Measurements from ENCODE around the gene NKTR.

The NKTR gene

DNA sequence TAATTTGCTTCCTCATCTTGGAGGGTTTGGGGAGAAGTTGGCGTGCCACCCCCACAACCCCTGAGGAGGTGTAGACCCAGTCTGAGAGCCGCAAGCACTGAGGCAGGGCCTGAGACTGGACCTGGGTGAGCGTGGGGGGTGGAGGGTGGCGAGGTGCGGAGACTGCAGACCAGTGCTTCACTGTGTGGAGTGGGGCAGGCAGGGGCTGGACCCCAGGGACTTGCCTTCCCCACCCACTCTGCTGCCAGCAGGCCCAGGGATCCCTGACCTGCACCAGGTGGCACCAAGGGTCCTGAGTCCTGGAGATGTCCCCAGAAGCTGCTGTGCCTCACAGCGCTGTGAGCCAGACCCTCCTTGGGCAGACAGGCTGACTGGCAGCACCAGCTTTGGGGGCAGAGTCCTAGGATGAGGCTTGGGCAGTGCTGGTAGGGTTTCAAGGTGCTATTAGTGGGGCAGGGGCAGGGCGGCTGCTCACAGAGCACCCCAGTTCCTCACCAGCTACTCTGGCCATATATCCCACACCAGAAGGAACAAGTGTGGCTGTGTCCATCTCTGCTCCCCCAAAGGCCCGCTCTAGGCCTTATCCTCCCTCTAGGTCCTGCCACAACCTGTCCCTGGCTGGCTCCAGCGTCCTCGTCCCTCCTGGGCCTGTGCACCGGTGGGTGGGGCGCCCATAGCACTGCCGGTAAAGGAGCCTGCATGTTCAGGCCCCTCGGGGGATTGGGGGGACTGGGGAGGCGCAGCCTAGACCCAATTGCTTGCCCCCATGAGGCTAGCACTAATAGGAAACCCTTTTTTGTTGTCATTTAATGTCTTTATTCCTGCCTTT lies 64.8 kb downstream of the NKTR start:
- TF ChIP-seq CTCF (conservative IDR thresholded peaks at IDR 0.05; ENCODE audit: control insufficient read depth, insufficient read depth, low read depth, low read length): no peak
- DNase-seq (ENCODE audit: low read depth): no peak
- no peak overlapping the region for H3K4me3 ChIP-seq (ENCODE audit: control insufficient read depth, low read depth, low read length)

DNA sequence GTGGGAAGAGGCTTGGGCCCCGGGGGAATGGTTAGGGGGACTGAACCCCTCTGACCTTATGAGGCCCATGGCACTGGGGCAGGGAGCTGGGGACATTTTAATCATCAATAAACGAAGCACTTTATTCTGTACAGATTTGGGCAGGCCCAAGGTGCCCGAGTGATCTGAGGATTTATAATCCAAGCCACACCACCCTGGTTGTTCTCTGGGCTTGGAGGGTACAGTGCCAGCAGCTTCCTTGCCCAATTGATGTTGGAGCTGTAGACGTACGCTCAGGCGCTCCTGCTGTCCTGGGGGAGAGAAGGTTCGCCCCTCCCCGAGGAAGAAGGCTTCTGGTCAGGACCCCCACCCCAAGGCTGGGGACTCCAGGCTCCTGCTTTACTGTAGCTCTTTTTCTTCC lies 65.5 kb downstream of the NKTR start:
- TF ChIP-seq CTCF (conservative IDR thresholded peaks at IDR 0.05; ENCODE audit: control insufficient read depth, insufficient read depth, low read depth, low read length): no peak
- no peak overlapping the region for H3K4me3 ChIP-seq (ENCODE audit: control insufficient read depth, low read depth, low read length)
- DNase-seq (ENCODE audit: low read depth): no peak

GRCh38 chr3:42666577-42666998 lies 66.1 kb downstream of the NKTR start:
- TF ChIP-seq CTCF (conservative IDR thresholded peaks at IDR 0.05; ENCODE audit: control insufficient read depth, insufficient read depth, low read depth, low read length): no peak
- no peak for DNase-seq (ENCODE audit: low read depth)

DNA sequence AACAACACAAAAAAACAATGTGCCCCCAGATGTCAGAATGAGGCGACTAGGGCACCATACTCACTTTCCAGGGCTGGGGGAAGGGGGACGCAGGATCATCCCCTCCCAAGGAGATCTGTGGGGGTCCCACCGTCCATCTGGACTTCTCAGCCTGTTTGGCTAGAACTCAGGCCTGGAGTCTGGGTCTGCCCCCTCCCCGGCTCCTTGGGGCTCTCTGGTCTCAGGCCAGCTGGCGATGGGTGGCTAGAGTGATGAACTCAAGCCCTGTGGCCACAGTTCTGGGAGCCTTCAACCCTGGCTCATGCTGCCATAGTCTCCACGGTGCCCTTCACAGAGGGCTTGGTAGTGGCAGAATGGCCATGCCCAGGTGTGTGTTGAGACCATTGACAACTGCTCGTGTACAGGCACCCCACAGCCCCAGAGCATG lies 66.6 kb downstream of the NKTR start:
- H3K4me3 ChIP-seq (ENCODE audit: control insufficient read depth, low read depth, low read length): no peak overlapping the region
- TF ChIP-seq CTCF (conservative IDR thresholded peaks at IDR 0.05; ENCODE audit: control insufficient read depth, insufficient read depth, low read depth, low read length): no peak
- DNase-seq (ENCODE audit: low read depth): no peak

More at GRCh38 chr3:42666577-42666998, 66.1 kb downstream of the NKTR start:
- H3K4me3 ChIP-seq (ENCODE audit: control insufficient read depth, low read depth, low read length): no peak overlapping the region

- TF ChIP-seq CTCF (conservative IDR thresholded peaks at IDR 0.05; ENCODE audit: control insufficient read depth, insufficient read depth, low read depth, low read length): no peak
Observed at GRCh38 chr3:42667523-42668412, 67.3 kb downstream of the NKTR start.

GRCh38 chr3:42668413-42668760 lies 67.9 kb downstream of the NKTR start:
- DNase-seq (ENCODE audit: low read depth): no peak
- TF ChIP-seq CTCF (conservative IDR thresholded peaks at IDR 0.05; ENCODE audit: control insufficient read depth, insufficient read depth, low read depth, low read length): no peak
- no peak overlapping the region for H3K4me3 ChIP-seq (ENCODE audit: control insufficient read depth, low read depth, low read length)

More at GRCh38 chr3:42667523-42668412, 67.3 kb downstream of the NKTR start:
- no peak overlapping the region for H3K4me3 ChIP-seq (ENCODE audit: control insufficient read depth, low read depth, low read length)
- DNase-seq (ENCODE audit: low read depth): peak; percentile 41

Data from fibroblast of mammary gland (primary cell).